Activated naive CD8-positive, alpha-beta T cell treated with anti-CD3 and anti-CD28 coated beads, Interleukin-2, amount 10 ng/mL, durations not matched to agents 7 days and 5 days (primary cell): ENCODE results near the gene GIGYF1. TPM values are rescaled to one million over a fixed set of nuclear protein-coding genes. Genes with fewer than 3 reads are reported as not detected.
A peak's percentile ranks its signal among the peaks of the same experiment; 100 is the strongest.
"Not testable (repeated sequence)": the region's sequence is repeated elsewhere in the genome, so short reads cannot be mapped to it uniquely, and the experiment has no call there.

ENCODE experiments used
- ATAC-seq: fragments of 150-1000 bp; cut with Tn5 transposase; one replicate; pipeline ENCODE4 v1.10.0; 2021; ENCODE audit warnings: low read depth, moderate library complexity
- POLR2A ChIA-PET: fragments of 350-600 bp; sonication (Branson Sonifier 250); formaldehyde crosslinking; loops from one replicate; lab custom pipeline; 2021; ENCODE audit warnings: antibody characterized with exemption; lab: Charles Lee
- DNase-seq: peaks from one replicate; pipeline ENCODE4 v3.0.0; 2021
- H3K27ac Mint-ChIP-seq: one replicate; pipeline ENCODE4 v1.8.0; 2022; ENCODE audit warnings: mild to moderate bottlenecking, mixed read lengths
- H3K27me3 Mint-ChIP-seq: one replicate; pipeline ENCODE4 v1.8.0; 2022; ENCODE audit warnings: mild to moderate bottlenecking, moderate library complexity, mixed read lengths
- H3K36me3 Mint-ChIP-seq: one replicate; pipeline ENCODE4 v1.8.0; 2021; ENCODE audit warnings: mild to moderate bottlenecking, mixed read lengths
- H3K4me1 Mint-ChIP-seq: one replicate; pipeline ENCODE4 v1.8.0; 2021; ENCODE audit warnings: mixed read lengths
- H3K4me3 Mint-ChIP-seq: one replicate; pipeline ENCODE4 v1.8.0; 2022; ENCODE audit warnings: mild to moderate bottlenecking, moderate library complexity, mixed read lengths
- H3K9me3 Mint-ChIP-seq: one replicate; pipeline ENCODE4 v1.8.0; 2021; ENCODE audit warnings: mixed read lengths
- total RNA-seq, 2 experiments: library from RNA; stranded (reverse); gene quantifications; one replicate each; pipeline ENCODE4 v1.2.3, GENCODE V29; 2021

The GIGYF1 gene
- total RNA-seq, 2 experiments from 2014 or later = 71.5 to 75.2 TPM

DNA sequence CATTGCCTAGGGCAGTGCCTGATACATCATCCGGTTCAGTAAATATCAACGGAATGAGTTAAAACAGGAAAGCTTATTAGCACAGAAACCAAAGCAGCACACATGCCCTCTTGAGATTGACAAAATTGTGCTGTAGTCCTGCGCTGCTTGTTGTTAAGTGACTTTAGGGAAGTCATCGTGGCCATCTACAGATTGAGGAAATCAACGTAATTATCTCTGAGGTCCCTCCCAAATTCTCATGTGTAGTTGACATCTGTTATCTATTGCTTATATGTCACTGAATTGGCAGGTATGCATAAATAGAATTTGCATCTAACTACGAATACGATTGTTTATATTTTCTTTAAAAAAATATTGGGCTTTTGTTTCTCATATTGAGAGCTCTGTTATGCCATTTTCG lies 24.0 kb downstream of the GIGYF1 start:
- POLR2A ChIA-PET = interaction anchor here (1.2 kb wide), 1 partner anchor 36 kb away, joined by 4 read pairs; the partner anchor contains the start of gene POP7
- Mint-ChIP-seq H3K4me1 (peaks cover 9% of the 10 kb centered on the region), H3K9me3 (no peaks in the 10 kb centered on the region), H3K27ac (no peak overlapping the region), H3K27me3 (peaks cover 13% of the 10 kb centered on the region), H3K36me3 (peaks cover 1% of the 10 kb centered on the region), H3K4me3 (no peak overlapping the region)
- ATAC-seq = no peak
- no peak for DNase-seq

DNA sequence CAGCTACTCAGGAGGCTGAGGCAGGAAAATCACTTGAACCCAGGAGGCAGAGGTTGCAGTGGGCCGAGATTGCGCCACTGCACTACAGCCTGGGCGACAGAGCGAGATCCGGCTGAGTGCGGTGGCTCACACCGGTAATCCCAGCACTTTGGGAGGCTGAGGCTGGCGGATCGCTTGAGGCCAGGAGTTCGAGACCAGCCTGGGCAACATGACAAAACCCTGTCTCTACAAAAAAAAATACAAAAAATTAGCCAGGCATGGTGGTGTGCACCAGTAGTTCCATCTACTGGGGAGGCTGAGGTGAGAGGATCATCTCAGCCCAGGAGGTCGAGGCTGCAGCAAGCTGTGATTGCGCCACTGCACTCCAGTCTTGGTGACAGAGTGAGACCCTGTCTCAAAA lies 24.9 kb downstream of the GIGYF1 start:
- POLR2A ChIA-PET, ATAC-seq, H3K27ac Mint-ChIP-seq, H3K4me1 Mint-ChIP-seq, DNase-seq, H3K4me3 Mint-ChIP-seq, H3K9me3 Mint-ChIP-seq, H3K36me3 Mint-ChIP-seq: not testable (repeated sequence)
- peaks cover 13% of the 10 kb centered on the region for H3K27me3 Mint-ChIP-seq

- POLR2A ChIA-PET = no interaction called here
- no peaks in the 10 kb centered on the region for H3K9me3 Mint-ChIP-seq
- H3K27ac Mint-ChIP-seq = no peak overlapping the region
- ATAC-seq (no peak), DNase-seq (no peak)
- H3K36me3 Mint-ChIP-seq = no peaks in the 10 kb centered on the region
- H3K4me1 Mint-ChIP-seq = peaks cover 9% of the 10 kb centered on the region
- no peak overlapping the region for H3K4me3 Mint-ChIP-seq
- H3K27me3 Mint-ChIP-seq = peaks cover 13% of the 10 kb centered on the region
Observed at GRCh38 chr7:100668069-100668449, 26.0 kb downstream of the GIGYF1 start.

DNA sequence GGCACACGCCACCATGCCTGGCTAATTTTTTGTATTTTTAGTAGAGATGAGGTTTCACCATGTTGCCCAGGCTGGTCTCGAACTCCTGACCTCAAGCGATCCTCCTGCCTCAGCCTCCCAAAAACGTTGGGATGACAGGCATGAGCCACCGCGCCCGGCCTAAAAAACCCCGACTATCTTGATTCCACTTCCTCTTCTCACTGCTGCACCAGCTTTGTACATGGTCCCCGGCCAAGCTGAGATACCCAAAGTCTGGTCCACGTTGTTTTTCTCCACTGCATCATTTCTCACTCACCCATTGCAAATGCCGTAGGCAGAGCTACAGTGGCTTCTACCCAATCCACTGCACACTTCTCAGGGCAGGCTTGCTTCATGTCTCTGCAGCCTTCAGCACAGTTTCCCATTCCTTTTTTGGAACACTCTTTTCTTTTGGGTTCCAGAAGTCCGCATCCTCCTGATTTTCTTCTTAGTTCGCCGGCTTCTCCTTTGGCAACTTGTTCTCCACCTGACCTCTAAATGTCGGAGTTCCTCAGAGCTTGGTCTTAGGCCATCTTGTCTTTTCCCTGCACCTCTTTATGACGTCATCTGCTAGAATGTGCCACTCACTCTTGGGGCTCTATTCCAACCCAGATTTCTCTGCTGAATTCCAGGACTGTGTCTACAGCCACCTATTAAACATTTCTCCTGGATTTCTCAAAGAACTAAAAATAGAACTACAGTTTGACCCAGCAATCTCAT lies 26.6 kb downstream of the GIGYF1 start:
- Mint-ChIP-seq H3K36me3 (no peaks in the 10 kb centered on the region), H3K27ac (no peak overlapping the region), H3K4me1 (peaks cover 9% of the 10 kb centered on the region), H3K4me3 (no peak overlapping the region), H3K27me3 (peaks cover 13% of the 10 kb centered on the region), H3K9me3 (no peaks in the 10 kb centered on the region)
- POLR2A ChIA-PET = no interaction called here
- DNase-seq (no peak), ATAC-seq (no peak)

GRCh38 chr7:100665168-100665726 lies 28.8 kb downstream of the GIGYF1 start:
- DNase-seq = no peak
- no peak overlapping the region for H3K27ac Mint-ChIP-seq
- no peak for ATAC-seq
- peaks cover 5% of the 10 kb centered on the region for H3K4me1 Mint-ChIP-seq
- POLR2A ChIA-PET = no interaction called here
- no peak overlapping the region for H3K4me3 Mint-ChIP-seq
- no peaks in the 10 kb centered on the region for H3K9me3 Mint-ChIP-seq
- peaks cover 8% of the 10 kb centered on the region for H3K27me3 Mint-ChIP-seq
- no peaks in the 10 kb centered on the region for H3K36me3 Mint-ChIP-seq

DNA sequence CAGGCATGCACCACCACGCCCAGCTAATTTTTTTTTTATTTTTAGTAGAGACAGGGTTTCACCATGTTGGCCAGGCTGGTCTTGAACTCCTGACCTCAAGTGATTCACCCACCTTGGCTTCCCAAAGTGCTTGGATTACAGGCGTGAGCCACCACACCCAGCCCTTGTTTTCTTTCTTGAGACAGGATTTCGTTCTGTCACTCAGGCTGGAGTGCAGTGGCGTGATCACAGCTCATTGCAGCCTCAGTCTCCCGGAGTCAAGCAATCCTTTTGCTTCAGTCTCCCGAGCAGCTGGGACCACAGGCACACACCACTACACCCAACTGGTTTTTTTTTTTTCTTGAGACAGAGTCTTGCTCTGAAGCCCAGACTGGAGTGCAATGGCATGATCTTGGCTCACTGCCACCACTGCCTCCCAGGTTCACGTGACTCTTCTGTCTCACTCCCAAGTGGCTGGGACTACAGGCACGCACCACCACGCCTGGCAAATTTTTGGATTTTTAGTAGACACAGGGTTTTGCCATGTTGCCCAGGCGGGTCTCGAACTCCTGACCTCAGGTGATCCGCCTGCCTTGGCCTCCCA lies 31.8 kb downstream of the GIGYF1 start:
- peaks cover 23% of the 10 kb centered on the region for H3K27me3 Mint-ChIP-seq
- DNase-seq, POLR2A ChIA-PET, ATAC-seq, H3K4me3 Mint-ChIP-seq, H3K27ac Mint-ChIP-seq, H3K36me3 Mint-ChIP-seq, H3K4me1 Mint-ChIP-seq, H3K9me3 Mint-ChIP-seq: not testable (repeated sequence)

DNA sequence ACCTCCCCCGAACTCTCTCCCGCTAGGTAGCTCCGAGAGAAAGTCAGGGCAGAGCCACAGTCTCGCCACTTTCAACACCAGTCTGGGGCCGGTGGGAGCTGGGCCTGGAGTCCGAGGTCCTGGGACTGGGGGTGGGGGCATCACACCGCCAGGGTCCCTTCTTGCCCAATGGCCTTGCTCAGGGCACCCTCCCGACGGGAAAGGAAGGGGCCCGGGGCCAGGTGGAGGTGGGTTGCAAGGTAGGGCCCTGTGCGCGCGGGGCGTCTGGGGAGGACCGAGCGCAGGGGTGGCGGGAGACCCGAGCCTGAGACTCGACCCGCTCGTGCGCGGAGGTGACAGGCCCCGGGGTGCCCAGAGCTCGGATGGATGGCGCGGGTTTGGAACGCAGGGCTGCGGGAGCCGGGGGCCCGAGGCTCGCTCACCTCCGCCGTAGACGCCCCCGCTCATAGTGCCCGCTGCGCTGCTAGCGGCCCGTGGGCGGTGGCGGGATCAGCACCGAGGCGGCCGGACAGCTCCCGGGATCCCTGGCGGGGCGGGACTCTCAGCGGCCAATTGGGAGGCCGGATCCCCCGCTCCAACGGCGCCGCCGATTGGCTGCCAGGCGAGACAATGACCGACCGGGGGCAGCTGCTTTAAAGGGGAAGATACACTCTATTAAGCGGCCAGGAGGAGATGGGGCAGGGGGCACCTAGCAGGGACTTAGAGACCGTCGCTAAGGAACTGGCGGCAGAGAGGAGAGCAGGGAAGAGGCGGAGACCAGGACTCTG lies 38.0 kb downstream of the GIGYF1 start, which contains the start of gene ACTL6B:
Gene ACTL6B, minus strand, starts transcription at position 541 of the 767 bp plus-strand sequence. Its CDS starts 94 bp downstream, at position 447.
- peak; percentile 83 for ATAC-seq
- no peaks in the 10 kb centered on the region for H3K36me3 Mint-ChIP-seq
- peaks cover 4% of the 10 kb centered on the region for H3K4me1 Mint-ChIP-seq
- POLR2A ChIA-PET = interaction anchor here (1.1 kb wide), 1 partner anchor 22 kb away, joined by 4 read pairs; no protein-coding TSS in a partner anchor
- H3K4me3 Mint-ChIP-seq = no peak within 1 kb of the TSS
- peaks cover 52% of the 10 kb centered on the region for H3K27me3 Mint-ChIP-seq
- no peaks in the 10 kb centered on the region for H3K9me3 Mint-ChIP-seq
- DNase-seq = peak; percentile 80
- no peak within 1 kb of the TSS for H3K27ac Mint-ChIP-seq

- H3K9me3 Mint-ChIP-seq = no peaks in the 10 kb centered on the region
- POLR2A ChIA-PET = no interaction called here
- H3K27ac Mint-ChIP-seq = no peak overlapping the region
- no peak overlapping the region for H3K4me3 Mint-ChIP-seq
- ATAC-seq = no peak
- H3K36me3 Mint-ChIP-seq = no peaks in the 10 kb centered on the region
- H3K27me3 Mint-ChIP-seq = peaks cover 55% of the 10 kb centered on the region
- DNase-seq = no peak
- H3K4me1 Mint-ChIP-seq = peaks cover 4% of the 10 kb centered on the region
Observed at GRCh38 chr7:100654908-100655831, 38.9 kb downstream of the GIGYF1 start.

DNA sequence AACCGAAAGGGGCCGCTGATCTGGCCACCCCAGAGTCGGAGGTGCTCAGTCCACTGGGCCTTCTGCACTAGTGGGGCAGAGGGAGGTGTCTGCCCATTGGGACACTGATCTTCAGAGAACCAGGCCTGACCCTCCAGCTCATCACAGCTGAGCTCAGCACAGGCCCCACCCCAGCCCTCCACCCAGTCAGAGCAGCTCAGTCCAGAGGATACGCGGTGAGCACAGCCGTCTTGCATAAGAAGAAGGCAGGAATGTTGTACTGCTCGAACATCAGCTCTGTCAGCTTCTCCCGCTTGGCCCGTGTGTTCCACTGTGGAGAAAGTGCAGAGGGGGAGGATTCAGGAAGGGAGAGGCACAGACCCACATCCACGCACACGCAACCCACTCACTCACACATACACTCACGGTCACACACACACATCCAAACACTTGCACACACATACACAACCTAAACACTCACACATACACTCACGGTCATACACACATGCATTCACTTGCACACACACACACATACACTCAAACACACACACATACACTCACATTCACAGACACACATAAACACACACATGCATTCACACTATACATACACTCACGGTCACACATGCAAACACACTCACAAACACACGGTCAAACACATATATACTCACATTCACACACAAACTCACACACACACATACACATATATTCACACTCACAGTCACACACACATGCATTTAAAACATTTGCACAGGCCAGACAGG lies 44.1 kb downstream of the GIGYF1 start:
- Mint-ChIP-seq H3K4me1 (peaks cover 2% of the 10 kb centered on the region), H3K4me3 (no peak overlapping the region), H3K9me3 (no peaks in the 10 kb centered on the region), H3K36me3 (no peaks in the 10 kb centered on the region), H3K27me3 (peaks cover 19% of the 10 kb centered on the region), H3K27ac (no peak overlapping the region)
- POLR2A ChIA-PET = interaction anchor here (0.6 kb wide), 1 partner anchor 24 kb away, joined by 3 read pairs; no protein-coding TSS in a partner anchor
- no peak for DNase-seq
- no peak for ATAC-seq

DNA sequence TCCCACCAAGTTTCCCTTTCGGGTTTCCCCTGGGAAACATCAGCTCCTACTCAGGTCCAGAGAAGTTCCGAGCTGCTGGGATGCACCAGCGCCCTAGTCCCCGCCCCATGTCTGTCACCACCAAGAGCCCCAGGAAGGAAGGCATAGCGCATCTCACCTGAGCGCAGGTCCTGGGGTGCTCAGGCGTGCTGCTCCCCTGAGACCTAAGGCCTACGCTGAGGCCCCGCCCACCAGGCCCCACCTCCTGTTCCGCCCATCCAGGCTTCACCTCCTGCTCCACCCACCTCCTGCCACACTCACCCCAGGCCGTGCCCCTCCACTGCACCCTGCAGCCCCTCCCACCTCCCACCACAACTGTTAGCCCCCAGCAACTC lies 51.5 kb downstream of the GIGYF1 start:
- Mint-ChIP-seq H3K36me3 (no peaks in the 10 kb centered on the region), H3K9me3 (no peaks in the 10 kb centered on the region), H3K27me3 (peaks cover under 1% of the 10 kb centered on the region), H3K4me3 (no peak overlapping the region), H3K4me1 (no peaks in the 10 kb centered on the region), H3K27ac (no peak overlapping the region)
- DNase-seq = no peak
- peak; percentile 63 for ATAC-seq
- POLR2A ChIA-PET = no interaction called here

DNA sequence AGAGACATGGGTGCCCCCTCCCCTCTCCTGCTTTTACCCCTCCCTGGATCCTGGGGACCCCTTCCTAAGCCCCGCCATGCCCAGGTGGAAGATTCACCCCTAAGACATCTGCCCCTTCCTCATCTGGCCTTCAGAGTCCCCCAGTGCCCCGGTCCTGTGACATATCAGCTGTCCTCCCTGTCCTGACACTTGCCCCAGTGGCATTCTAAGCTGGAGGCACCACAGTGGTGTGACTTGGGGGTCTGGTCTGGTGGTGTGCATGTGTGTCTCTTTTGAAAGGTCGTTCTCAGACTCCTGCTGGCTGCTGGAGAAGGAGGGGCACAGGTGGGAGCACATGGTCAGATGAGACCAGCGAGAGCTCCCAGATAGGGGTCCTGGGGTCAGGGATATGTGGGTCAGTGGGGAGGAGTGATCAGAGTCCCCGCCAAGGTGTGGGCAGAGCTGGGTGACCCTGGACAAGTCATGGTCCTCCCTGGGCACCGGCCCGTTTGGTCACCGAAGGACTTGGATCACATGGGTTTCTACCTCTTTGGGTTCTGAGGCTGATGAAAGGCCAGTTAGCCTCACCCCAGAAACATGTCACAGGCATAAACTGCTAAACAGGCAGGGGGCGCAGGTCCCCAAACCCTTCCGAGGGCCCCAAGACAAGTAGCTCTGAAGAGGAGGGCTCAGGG lies 52.1 kb downstream of the GIGYF1 start:
- Mint-ChIP-seq H3K27ac (no peak overlapping the region), H3K36me3 (no peaks in the 10 kb centered on the region), H3K27me3 (no peaks in the 10 kb centered on the region), H3K9me3 (no peaks in the 10 kb centered on the region), H3K4me3 (no peak overlapping the region), H3K4me1 (no peaks in the 10 kb centered on the region)
- ATAC-seq = no peak
- POLR2A ChIA-PET = no interaction called here
- no peak for DNase-seq

GRCh38 chr7:100641463-100641859 lies 52.6 kb downstream of the GIGYF1 start, which contains the start of gene TFR2:
TFR2 (minus strand) TSS chr7:100641552; CDS start chr7:100641509, 43 bp downstream.
- Mint-ChIP-seq H3K27me3 (no peaks in the 10 kb centered on the region), H3K4me1 (no peaks in the 10 kb centered on the region), H3K27ac (no peak within 1 kb of the TSS), H3K9me3 (no peaks in the 10 kb centered on the region), H3K36me3 (peaks cover 2% of the 10 kb centered on the region), H3K4me3 (no peak within 1 kb of the TSS)
- ATAC-seq (no peak), DNase-seq (no peak)
- POLR2A ChIA-PET = no interaction called here
